NCI-H1417 (cell line): ENCODE measurements around the gene ARL15.
"Not testable (repeated sequence)": the region's sequence is repeated elsewhere in the genome, so short reads cannot be mapped to it uniquely, and the experiment has no call there.

Source experiments
- DNase-seq, 3 experiments: peaks; one replicate each; lab custom pipeline; 2025; lab: John Stamatoyannopoulos, UW

The ARL15 gene

GRCh38 chr5:53895091-53895683, 415.2 kb downstream of the ARL15 start:
- no peak for DNase-seq

DNA sequence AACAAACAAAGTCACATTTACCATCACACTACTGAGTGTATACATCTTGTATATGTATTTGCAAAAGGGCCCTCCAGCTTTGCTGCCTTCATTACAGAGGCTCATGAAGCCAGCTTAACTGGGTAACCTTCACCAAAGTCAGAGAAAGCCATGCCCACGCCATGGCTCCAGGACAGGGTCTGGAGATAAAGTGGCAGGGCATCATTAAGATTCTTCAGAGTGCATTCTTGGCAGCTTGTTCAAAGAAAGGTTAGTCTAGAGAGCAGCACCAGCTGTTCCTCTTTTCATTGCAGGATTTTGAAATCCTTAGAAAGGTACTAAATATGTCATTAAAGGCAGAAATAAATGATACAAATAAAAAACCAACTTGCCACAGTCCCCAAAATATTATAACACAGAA, 416.7 kb downstream of the ARL15 start:
- DNase-seq = no peak

DNA sequence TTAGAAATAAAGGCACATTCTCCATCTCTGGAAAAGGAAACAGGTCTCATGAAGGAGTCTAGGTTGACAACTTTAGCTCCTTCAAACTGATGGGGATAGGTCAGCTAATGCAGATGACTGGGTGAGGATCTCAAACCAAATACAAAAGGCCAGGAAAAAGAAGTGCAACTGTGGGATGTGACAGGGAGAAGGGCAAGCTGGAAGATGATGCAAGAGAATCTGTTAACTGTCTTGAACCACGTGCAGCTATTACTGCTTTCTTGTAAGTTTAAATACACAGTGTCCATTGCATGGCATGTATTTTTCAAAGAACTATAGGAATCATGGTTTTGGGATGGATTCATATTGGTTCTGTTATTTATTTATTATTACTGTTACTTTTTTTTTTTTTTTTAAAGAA, 418.1 kb downstream of the ARL15 start:
- DNase-seq = no peak

- DNase-seq = no peak
Measured at GRCh38 chr5:53891159-53891558, 419.2 kb downstream of the ARL15 start.

DNA sequence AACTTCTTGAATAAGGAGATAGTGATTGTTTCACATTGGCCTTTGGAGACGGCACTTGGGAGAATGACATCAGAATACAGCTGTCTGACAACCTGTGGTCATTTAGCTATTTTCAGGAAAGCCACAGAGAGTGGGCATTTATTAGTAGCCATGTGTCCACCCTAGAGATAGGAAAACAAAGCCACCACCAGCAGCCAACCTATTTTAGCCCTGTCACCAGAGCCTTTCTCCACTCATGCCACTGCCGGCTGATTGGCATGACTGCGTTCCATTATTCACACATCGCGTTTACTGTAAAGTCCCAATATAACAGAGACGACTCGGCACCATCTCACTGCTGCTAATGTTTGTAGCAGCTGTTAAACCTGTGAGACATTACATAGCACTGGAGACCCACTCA, 419.9 kb downstream of the ARL15 start:
- no peak for DNase-seq

GRCh38 chr5:53884844-53885243, 425.5 kb downstream of the ARL15 start:
- DNase-seq = no peak

DNA sequence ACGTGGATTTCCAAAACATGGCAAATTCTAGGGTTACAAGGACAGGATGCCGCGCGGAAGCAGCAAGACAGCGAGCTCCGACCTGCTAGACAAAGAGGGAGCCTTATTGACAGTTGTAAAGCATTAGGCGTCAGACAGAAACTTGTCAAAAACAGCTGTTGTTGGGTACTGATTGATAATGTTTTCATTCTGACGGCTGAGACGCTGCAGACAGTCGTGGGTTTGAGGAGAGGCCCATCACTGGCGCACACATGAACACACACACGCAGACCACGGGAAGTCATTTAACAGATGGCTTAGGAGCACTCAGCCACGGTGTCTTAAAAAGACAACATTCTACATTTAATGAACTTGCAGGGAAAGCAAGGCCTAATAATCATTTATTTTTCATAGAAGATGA, 426.0 kb downstream of the ARL15 start:
- DNase-seq = no peak

DNA sequence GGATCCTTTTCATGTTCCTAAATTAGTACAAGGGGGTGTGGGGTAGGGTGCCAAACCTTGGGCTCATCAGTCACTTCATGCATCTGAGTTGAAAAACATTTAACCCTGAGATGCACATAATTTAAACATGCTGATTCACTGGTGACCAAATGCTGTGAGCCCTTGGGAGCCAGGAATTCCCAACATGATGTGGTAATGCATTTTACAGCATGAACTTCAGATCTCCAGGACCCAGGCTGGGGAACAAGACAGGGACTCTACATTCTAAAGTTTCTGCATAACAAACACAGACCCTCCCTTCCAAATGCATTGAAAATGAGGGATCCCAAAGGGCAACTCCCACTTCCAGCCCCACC, 427.7 kb downstream of the ARL15 start:
- no peak for DNase-seq

DNA sequence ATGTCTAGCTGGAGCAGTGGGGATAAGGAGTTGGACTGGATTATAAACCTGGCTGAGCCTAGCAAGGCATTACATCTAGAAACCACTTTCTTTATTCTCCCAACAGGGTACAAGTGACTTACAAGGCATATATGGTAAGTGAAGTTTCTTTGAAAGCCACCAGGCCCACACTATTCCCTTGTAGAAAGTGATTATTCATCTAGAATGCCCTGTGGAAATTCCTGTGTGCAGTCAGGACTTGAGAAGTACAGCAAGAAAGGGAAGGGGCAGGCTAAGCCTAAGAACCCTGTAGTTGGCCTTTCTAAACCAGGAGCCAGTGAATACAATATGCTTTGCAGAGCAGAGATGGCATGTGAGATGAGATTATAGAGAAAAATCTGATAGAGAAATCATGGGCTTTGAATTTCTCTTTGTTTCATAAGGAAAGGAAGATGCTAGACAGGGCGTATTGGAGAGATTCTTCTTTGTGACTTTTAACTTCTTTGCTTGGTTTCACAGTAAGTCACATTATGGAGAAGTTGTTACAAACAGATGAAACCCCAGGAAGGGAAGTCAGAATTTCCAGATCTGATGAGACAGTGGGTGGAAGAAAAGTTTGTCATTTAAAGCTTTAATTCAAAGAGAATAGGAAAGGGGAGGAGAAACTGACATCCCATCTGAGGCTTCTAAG, 428.2 kb downstream of the ARL15 start:
- DNase-seq = no peak

DNA sequence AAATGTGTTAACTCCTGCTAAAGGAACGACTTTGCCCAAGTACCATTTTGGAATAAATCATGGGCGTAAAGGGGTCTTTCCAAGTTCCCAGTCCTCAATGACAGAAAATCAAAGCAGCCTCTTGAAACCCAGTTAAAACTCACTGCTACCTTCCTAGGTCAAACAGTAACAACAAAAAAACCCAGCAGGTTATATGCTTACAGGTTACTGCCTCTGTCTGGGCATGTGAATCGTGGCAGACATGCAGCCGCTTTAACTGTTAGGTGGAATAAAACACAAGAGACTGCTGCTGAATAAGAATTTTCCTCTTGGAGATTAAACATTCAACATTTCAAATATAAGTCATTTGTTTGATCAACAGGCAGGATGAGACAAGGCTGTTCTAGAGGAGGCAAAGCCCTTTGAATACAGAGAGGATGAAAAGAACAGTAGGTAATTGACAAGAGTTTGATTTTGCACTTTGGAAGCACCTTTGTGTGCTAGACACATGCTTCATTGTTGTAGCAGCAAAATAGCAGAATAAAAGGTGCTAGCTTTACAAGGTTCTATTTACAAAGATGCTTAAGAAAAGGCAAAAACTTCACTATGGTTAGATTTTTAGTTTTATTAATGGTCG, 430.6 kb downstream of the ARL15 start:
- no peak for DNase-seq

- no peak for DNase-seq
Measured at GRCh38 chr5:53878015-53878414, 432.4 kb downstream of the ARL15 start.

DNA sequence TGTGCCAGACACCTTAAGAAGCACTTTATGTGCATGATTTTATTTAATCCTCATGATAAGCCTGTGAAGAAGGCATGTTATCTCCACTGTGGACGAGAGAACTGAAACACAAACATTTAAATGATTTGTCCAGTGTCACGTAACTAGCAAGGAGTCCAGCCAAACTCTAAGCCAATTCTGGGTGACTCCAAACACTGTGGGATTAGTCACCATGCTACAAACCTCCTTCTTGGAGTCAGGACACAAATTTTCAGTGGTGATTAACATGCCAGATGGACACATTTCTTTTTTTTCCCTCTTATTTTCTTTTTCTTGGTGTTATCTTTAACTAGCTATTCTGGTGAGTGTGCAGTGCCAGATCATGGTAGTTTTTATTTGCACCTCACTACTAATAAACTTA, 433.1 kb downstream of the ARL15 start:
- no peak for DNase-seq

DNA sequence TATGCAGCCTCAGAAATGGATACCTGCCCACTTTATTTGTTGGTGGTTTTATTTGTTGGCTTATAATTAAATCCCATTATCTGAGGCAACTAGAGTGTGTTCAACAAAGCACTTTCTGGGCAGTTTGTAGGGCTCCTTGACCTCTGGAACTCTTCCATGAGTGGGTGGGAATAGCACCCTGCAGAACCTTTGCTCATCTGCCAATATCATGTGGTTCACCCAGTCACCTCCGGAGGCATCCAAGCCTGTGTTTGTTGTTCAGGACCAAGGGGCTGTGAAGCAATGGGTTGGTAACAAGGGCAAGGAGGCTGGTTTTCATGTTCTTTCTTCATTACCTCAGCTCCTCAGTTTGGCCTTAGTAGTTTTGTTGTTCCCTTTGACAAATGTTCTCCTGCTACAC, 436.0 kb downstream of the ARL15 start:
- peak in 1 of 3 experiments; percentile 2 for DNase-seq

GRCh38 chr5:53873235-53873634, 437.1 kb downstream of the ARL15 start:
- no peak for DNase-seq

GRCh38 chr5:53871775-53872174, 438.6 kb downstream of the ARL15 start:
- no peak for DNase-seq

DNA sequence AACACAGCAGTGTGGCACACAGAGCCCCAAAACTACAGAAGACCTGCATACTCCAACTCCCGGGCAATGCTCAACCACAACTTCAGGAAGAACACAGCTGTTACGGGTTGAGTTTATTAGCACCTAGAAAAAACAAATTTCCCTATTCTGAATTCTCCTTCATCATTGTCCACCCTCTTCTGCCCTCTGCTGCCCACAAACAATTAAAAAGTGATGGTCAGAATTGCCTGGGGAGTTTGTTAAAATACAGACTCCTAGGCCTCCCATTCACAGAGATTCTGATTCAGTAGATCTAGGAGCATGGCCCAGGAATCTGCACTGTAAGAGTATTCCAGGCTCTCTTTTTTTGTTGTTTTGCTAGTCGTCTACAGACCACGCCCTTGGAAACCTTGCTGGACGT, 439.3 kb downstream of the ARL15 start:
- no peak for DNase-seq

- DNase-seq = no peak
Measured at GRCh38 chr5:53858700-53859456, 451.5 kb downstream of the ARL15 start.

DNA sequence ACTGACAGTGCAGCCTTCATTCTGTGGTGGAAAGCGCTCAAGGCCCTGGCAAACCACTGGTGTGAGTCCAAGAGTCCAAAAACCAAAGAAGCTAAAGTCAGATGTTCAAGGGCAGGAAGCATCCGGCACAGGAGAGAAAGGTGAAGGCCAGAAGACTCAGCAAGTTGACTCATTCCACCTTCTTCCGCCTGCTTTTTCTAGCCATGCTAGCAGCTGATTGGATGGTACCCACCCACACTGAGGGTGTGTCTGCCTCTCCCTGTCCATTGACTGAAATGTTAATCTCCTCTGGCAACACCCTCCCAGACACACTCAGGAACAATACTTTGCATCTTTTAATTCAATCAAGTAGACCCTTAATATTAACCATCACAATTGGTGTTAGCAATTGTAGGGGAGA, 453.9 kb downstream of the ARL15 start:
- DNase-seq = no peak

GRCh38 chr5:53836851-53837430, 473.4 kb downstream of the ARL15 start:
- DNase-seq = not testable (repeated sequence)

DNA sequence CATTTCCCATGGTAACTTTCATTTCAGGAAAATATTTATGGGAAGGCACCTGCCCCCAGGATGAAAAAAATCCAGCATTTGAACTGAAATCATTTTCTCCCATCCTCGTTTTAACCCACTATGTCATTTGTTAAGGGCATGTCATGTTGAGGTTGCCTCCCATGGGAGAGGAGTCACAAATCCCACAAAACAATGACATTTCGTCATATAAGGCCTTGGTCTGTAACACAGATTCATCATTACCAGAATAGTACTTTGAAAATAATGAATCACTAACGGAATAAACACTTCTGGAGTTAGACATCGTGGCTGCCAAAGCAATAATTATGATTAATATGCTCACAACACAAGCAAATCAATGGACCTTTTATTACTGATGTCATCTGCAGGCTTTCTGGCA, 475.9 kb downstream of the ARL15 start:
- DNase-seq = no peak
